Progenitor cell of endocrine pancreas (in vitro differentiated cells): ENCODE results near the gene ACTRT2. TPM values are rescaled to one million over a fixed set of nuclear protein-coding genes. Genes with fewer than 3 reads are reported as not detected.

Source experiments
- DNase-seq: peaks from one replicate; pipeline ENCODE4 v3.0.0; 2021; ENCODE audit warnings: low spot score; ENCODE audit not compliant: unreplicated experiment
- H3K27ac Mint-ChIP-seq: 2 replicates; pipeline ENCODE4 v1.8.0; 2021; ENCODE audit warnings: mild to moderate bottlenecking, moderate library complexity, mixed read lengths
- H3K27me3 Mint-ChIP-seq: 2 replicates; pipeline ENCODE4 v1.8.0; 2021; ENCODE audit warnings: mixed read lengths
- H3K36me3 Mint-ChIP-seq: 2 replicates; pipeline ENCODE4 v1.8.0; 2022; ENCODE audit warnings: mixed read lengths; ENCODE audit not compliant: insufficient read depth
- H3K4me1 Mint-ChIP-seq: 2 replicates; pipeline ENCODE4 v1.8.0; 2021; ENCODE audit warnings: low read depth, mixed read lengths
- H3K4me3 Mint-ChIP-seq: 2 replicates; pipeline ENCODE4 v1.8.0; 2021; ENCODE audit warnings: low read depth, mild to moderate bottlenecking, moderate library complexity, mixed read lengths
- H3K9me3 Mint-ChIP-seq: 2 replicates; pipeline ENCODE4 v1.8.0; 2021; ENCODE audit warnings: low read depth, mixed read lengths
- total RNA-seq: library from RNA; stranded (reverse); gene quantifications from 2 replicates; pipeline ENCODE4 v1.2.1, GENCODE V29; 2021
- TF ChIP-seq, protein P1 (sequence below): fragments of 200-600 bp; sonication (generic); IDR thresholded peaks from one replicate; pipeline ENCODE4 v1.5.0; 2021; ENCODE audit warnings: antibody characterized with exemption, mild to moderate bottlenecking; ENCODE audit not compliant: unreplicated experiment

Gene ACTRT2
- total RNA-seq, 1 donor from 2014 or later = not detected

DNA sequence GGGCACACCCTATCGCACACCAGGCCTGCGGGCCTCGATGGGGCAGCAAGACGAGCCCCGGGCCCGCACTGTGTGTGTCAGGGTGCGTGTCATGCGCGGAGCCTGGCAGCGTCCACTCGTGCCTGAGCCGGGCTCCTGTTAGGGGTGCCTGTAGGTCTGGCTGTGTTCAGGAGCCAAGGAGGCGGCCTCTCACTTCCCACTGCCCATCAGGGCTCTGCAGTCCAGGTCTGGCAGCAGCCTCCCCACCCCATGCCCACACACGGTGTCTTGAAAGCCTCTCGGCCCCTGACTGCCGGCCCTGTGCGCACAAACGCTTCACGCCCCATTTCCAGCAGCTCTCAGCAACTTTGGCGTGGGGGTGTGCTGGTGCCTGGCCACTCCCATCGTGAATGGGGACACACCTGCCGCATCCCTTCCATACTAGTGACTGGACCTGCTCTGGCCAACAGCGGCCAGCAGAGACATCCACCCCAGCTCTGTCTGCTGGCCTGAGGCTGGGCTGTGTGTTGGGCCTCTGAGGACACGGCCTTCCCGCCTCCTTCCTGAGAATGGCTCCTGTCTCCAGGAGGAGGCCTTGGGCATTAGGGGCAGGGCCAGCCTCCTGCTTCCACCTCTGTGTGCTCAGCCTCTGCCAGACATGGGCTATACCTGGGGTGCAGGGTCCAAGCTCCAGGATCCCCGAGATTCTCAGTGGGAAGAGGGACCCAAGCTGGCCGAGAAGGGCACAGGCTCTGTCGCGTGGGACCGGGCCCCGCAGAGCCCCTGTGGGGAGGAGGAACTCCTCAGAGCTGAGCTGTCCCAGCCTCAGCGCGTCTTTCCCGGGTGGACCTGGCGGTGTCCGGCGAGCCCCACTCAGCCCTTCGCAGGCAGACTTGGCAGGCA, 41.8 kb upstream of the ACTRT2 start:
- Mint-ChIP-seq H3K27ac (no peak overlapping the region), H3K27me3 (no peaks in the 10 kb centered on the region), H3K36me3 (no peaks in the 10 kb centered on the region), H3K4me3 (no peak overlapping the region), H3K4me1 (no peaks in the 10 kb centered on the region), H3K9me3 (peaks cover 8% of the 10 kb centered on the region)
- no peak for DNase-seq
- TF ChIP-seq, protein P1, sequence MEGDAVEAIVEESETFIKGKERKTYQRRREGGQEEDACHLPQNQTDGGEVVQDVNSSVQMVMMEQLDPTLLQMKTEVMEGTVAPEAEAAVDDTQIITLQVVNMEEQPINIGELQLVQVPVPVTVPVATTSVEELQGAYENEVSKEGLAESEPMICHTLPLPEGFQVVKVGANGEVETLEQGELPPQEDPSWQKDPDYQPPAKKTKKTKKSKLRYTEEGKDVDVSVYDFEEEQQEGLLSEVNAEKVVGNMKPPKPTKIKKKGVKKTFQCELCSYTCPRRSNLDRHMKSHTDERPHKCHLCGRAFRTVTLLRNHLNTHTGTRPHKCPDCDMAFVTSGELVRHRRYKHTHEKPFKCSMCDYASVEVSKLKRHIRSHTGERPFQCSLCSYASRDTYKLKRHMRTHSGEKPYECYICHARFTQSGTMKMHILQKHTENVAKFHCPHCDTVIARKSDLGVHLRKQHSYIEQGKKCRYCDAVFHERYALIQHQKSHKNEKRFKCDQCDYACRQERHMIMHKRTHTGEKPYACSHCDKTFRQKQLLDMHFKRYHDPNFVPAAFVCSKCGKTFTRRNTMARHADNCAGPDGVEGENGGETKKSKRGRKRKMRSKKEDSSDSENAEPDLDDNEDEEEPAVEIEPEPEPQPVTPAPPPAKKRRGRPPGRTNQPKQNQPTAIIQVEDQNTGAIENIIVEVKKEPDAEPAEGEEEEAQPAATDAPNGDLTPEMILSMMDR = no peak

DNA sequence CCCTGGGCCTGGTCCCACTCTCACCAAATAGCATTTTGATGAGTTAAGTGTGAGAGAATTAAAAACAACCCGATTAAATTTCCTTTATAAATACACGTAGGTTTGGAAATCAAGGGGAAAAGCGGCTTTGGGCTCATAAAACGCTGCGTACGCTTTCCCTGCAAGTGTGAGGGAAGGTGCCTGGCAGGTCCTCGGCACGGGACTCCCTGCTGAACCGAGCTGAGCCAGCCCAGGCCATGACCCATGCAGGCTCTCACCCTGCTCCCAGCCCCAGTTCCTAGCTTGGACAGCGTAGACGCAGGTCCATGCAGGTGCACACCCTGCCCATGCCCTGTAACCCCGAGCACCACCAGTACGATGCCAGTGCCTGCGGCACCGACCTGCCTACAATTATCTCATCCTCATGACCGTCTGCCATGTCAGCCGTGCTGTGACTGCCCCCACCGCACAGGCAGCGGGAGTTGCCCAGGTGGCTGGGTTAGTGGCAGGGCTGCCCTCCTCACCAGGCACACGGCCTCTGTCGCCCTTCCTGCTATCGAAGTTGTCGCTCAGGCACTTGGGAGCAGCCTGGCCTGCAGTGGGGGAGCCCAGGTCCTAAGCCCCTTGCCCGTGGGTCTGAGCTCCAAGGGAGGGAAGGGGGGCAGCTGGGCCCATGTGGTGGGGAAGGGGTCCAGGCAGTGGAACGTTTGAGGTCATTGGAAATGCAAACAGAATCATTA, 41.0 kb upstream of the ACTRT2 start:
- H3K4me1 Mint-ChIP-seq = no peaks in the 10 kb centered on the region
- no peak for DNase-seq
- no peaks in the 10 kb centered on the region for H3K27me3 Mint-ChIP-seq
- no peak overlapping the region for H3K27ac Mint-ChIP-seq
- H3K9me3 Mint-ChIP-seq = peaks cover 8% of the 10 kb centered on the region
- no peaks in the 10 kb centered on the region for H3K36me3 Mint-ChIP-seq
- H3K4me3 Mint-ChIP-seq = no peak overlapping the region
- TF ChIP-seq, protein P1 = no peak

DNA sequence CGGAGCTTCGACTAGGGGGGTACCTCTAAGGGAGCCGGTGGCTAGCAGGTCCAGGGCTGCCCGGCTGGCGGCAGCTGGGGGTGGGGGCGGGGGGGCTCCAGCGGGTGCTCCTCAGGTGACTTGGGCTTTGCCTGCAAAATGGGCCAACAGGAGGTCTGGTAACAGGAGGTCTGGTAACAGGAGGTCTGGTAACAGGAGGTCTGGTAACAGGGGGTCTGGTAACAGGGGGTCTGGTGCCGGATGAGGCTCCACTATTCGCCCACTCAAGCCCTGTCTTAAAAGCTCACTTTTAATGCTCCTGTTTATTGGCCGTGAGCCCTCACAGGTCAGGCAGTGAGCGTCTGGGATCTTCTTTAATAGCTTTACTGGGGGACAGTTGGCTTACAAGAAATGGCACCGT, 40.4 kb upstream of the ACTRT2 start:
- TF ChIP-seq, protein P1 = no peak
- Mint-ChIP-seq H3K27ac (no peak overlapping the region), H3K4me1 (no peaks in the 10 kb centered on the region), H3K4me3 (no peak overlapping the region), H3K9me3 (peaks cover 13% of the 10 kb centered on the region), H3K27me3 (no peaks in the 10 kb centered on the region), H3K36me3 (no peaks in the 10 kb centered on the region)
- no peak for DNase-seq

DNA sequence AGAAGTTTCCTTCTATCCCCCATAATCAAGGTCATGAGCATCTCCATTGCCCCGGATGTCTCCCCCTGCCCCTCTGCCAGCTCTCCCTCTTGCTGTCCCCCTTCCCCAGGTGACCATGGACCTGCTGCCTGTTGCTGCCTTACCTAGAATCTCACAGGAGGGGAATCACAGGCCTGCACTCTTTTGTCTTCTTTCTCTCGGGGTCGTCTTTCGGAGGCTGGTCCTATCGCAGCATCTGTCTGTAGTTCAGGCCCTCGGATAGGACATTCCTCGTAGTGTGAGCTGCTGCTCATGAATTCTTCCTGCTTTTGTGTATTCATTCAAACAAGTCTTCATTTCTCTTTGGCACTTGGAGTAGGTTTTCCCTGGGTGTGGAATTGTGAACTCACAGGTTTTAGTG, 39.9 kb upstream of the ACTRT2 start:
- no peaks in the 10 kb centered on the region for H3K27me3 Mint-ChIP-seq
- H3K36me3 Mint-ChIP-seq = no peaks in the 10 kb centered on the region
- no peaks in the 10 kb centered on the region for H3K4me1 Mint-ChIP-seq
- no peak overlapping the region for H3K4me3 Mint-ChIP-seq
- TF ChIP-seq, protein P1 = no peak
- DNase-seq = no peak
- H3K9me3 Mint-ChIP-seq = peaks cover 18% of the 10 kb centered on the region
- no peak overlapping the region for H3K27ac Mint-ChIP-seq

DNA sequence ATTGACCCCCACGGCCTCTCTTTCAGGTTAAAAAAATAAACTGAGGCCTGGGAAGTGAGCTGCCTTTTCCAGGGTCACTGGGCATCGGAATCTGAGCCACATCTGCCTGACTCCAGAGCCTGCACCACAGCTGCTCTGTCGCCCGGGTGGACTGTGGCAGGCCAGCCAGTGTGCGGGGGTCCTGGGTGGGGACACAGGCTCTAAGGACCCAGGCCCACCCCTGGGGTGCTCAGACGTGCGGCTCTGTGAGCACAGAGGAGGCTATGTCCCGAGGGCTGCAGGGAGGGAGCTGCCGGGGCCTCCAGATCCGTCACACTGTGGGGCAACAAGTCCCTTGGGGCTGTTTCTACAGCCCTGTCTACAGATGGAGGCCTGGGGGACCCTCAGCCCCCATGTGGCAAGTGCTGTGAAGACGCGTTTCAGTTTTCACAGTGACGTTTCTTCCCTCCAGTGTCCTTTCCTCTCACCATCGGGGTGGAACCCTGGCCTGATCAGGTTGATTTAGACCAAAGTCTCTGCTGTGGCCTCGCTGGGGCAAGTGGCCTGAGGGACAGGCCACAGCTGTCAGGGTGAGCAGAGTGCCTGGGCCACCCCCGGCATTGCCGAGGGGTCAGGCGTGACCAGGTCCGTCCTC, 39.2 kb upstream of the ACTRT2 start:
- no peak overlapping the region for H3K27ac Mint-ChIP-seq
- no peak for DNase-seq
- no peaks in the 10 kb centered on the region for H3K36me3 Mint-ChIP-seq
- H3K9me3 Mint-ChIP-seq = peaks cover 21% of the 10 kb centered on the region
- TF ChIP-seq, protein P1 = no peak
- H3K27me3 Mint-ChIP-seq = no peaks in the 10 kb centered on the region
- no peak overlapping the region for H3K4me3 Mint-ChIP-seq
- H3K4me1 Mint-ChIP-seq = no peaks in the 10 kb centered on the region
